Coronary artery (tissue), 2 donors: ENCODE results near the gene DCAF8L2.

Source experiments
- DNase-seq: peaks from one replicate; pipeline ENCODE4 v3.0.0-alpha.2; 2017; ENCODE audit warnings: low spot score
- H3K27ac ChIP-seq, 2 donors: fragments of 200-600 bp; sonication (generic); one replicate each; pipeline ENCODE4 v1.5.1; 2016 to 2019
- H3K4me3 ChIP-seq: fragments of 200-600 bp; sonication (generic); 2 replicates; pipeline ENCODE4 v1.5.1; 2016; ENCODE audit warnings: mild to moderate bottlenecking, moderate library complexity
- CTCF ChIP-seq: fragments of 200-600 bp; sonication (generic); IDR thresholded peaks from one replicate; pipeline ENCODE4 v1.5.1; 2019; ENCODE audit warnings: antibody characterized with exemption

Gene DCAF8L2

GRCh38 chrX:27619459-27619858 lies 29.3 kb downstream of the DCAF8L2 start:
- no peak overlapping the region for H3K27ac ChIP-seq
- no peak for TF ChIP-seq CTCF
- DNase-seq = no peak
- H3K4me3 ChIP-seq = no peak overlapping the region

GRCh38 chrX:27619975-27620374 lies 29.8 kb downstream of the DCAF8L2 start:
- Histone ChIP-seq H3K4me3 (no peak overlapping the region), H3K27ac (no peak overlapping the region)
- TF ChIP-seq CTCF = no peak
- DNase-seq = no peak

GRCh38 chrX:27622883-27623282 lies 32.7 kb downstream of the DCAF8L2 start:
- Histone ChIP-seq H3K27ac (no peak overlapping the region), H3K4me3 (no peak overlapping the region)
- TF ChIP-seq CTCF = no peak
- DNase-seq = no peak

- no peak overlapping the region for H3K4me3 ChIP-seq
- DNase-seq = no peak
- no peak overlapping the region for H3K27ac ChIP-seq
- no peak for TF ChIP-seq CTCF
These were observed 35.9 kb downstream of the DCAF8L2 start for GRCh38 chrX:27626066-27626465.

GRCh38 chrX:27633328-27633727 lies 43.2 kb downstream of the DCAF8L2 start:
- no peak overlapping the region for H3K27ac ChIP-seq
- H3K4me3 ChIP-seq = no peak overlapping the region
- DNase-seq = no peak
- TF ChIP-seq CTCF = no peak

- H3K27ac ChIP-seq = no peak overlapping the region
- TF ChIP-seq CTCF = no peak
- no peak for DNase-seq
- H3K4me3 ChIP-seq = no peak overlapping the region
These were observed 66.4 kb downstream of the DCAF8L2 start for GRCh38 chrX:27656581-27656980.

- no peak for TF ChIP-seq CTCF
- Histone ChIP-seq H3K27ac (no peak overlapping the region), H3K4me3 (no peak overlapping the region)
These were observed 70.7 kb downstream of the DCAF8L2 start for GRCh38 chrX:27660878-27661277.

More at GRCh38 chrX:27660878-27661277, 70.7 kb downstream of the DCAF8L2 start:
- DNase-seq = no peak
